Measurements from ENCODE around the gene TIMM21.

Gene TIMM21

GRCh38 chr18:74148543-74149070 is 284 bp downstream of the TIMM21 start:
- no peak for DNase-seq

- no peak for DNase-seq
These were observed 1.6 kb downstream of the TIMM21 start for GRCh38 chr18:74149878-74150277.

GRCh38 chr18:74152270-74152669 is 3.9 kb downstream of the TIMM21 start:
- no peak for DNase-seq

GRCh38 chr18:74152857-74153256 is 4.5 kb downstream of the TIMM21 start:
- DNase-seq: no peak

- no peak for DNase-seq
These were observed 5.1 kb downstream of the TIMM21 start for GRCh38 chr18:74153377-74153776.

GRCh38 chr18:74153793-74154192 is 5.5 kb downstream of the TIMM21 start:
- DNase-seq: no peak

GRCh38 chr18:74154716-74155115 is 6.4 kb downstream of the TIMM21 start:
- DNase-seq: no peak

GRCh38 chr18:74155276-74155675 is 7.0 kb downstream of the TIMM21 start:
- no peak for DNase-seq

- no peak for DNase-seq
These were observed 14.8 kb downstream of the TIMM21 start for GRCh38 chr18:74163019-74163660.

- no peak for DNase-seq
These were observed 18.1 kb downstream of the TIMM21 start for GRCh38 chr18:74166386-74166785.

GRCh38 chr18:74171910-74172606 is 23.7 kb downstream of the TIMM21 start:
- DNase-seq: no peak

GRCh38 chr18:74172697-74173433 is 24.5 kb downstream of the TIMM21 start:
- no peak for DNase-seq

- no peak for DNase-seq
These were observed 25.1 kb downstream of the TIMM21 start for GRCh38 chr18:74173434-74173750.

GRCh38 chr18:74175658-74176057 is 27.3 kb downstream of the TIMM21 start:
- DNase-seq: no peak

GRCh38 chr18:74178884-74179283 is 30.6 kb downstream of the TIMM21 start:
- DNase-seq: no peak

- DNase-seq: no peak
These were observed 31.4 kb downstream of the TIMM21 start for GRCh38 chr18:74179623-74180199.

- DNase-seq: no peak
These were observed 34.0 kb downstream of the TIMM21 start for GRCh38 chr18:74182335-74182734.

- no peak for DNase-seq
These were observed 34.8 kb downstream of the TIMM21 start for GRCh38 chr18:74183130-74183529.

- no peak for DNase-seq
These were observed 36.6 kb downstream of the TIMM21 start for GRCh38 chr18:74184875-74185274.

- DNase-seq: no peak
These were observed 37.5 kb downstream of the TIMM21 start for GRCh38 chr18:74185860-74186259.

- DNase-seq: no peak
These were observed 38.3 kb downstream of the TIMM21 start for GRCh38 chr18:74186661-74187060.

- DNase-seq: no peak
These were observed 41.8 kb downstream of the TIMM21 start for GRCh38 chr18:74190086-74190485.

- no peak for DNase-seq
These were observed 43.3 kb downstream of the TIMM21 start for GRCh38 chr18:74191577-74191976.

GRCh38 chr18:74194691-74195090 is 46.4 kb downstream of the TIMM21 start:
- DNase-seq: no peak

Data from AML-193 (cell line).